ENCODE results near the gene MVB12A.

MVB12A gene

DNA sequence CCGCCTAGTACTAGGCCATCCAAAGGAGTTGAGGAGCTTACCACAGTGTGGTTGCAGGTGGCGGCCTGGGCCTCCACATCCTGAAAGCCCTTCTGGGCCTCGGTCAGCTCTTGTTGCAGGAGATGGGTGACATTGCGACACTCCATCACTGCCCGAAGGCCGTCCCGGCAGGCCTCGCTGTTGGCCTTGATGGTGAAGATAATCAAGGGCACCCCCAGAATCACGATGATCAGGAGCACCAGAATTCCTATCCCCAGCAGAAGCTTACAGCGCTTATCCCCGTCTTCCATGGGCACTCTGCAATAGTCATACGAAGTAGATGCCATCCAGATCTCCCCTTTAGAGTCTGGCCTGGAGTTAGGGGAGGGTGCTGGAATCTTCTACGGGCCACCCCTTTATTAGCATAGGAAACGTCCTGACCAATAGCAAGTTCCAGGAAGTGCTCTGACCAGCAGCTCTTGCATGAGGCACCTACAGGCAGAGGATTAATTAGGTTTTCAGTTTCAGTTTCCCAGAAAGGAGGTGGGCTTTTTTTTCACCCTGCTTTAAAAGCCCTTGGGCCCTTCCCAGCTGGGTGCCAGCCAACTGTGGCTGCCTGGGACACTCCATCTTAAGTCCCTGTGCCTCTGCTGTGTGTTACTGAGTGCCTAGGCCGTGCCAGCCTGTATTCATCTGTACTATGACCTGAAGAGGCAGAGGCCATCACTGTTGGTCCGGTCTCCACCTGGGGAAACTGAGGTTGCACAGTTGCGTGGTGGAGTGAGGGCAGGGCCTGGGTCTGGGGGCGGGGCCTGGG is 14.4 kb upstream of the MVB12A start, which contains the start of gene BST2:
BST2 (minus strand) TSS at position 381 of the 796 bp plus-strand sequence; CDS start at position 326, 55 bp downstream.
- peak; percentile 90 to 92 for DNase-seq

DNA sequence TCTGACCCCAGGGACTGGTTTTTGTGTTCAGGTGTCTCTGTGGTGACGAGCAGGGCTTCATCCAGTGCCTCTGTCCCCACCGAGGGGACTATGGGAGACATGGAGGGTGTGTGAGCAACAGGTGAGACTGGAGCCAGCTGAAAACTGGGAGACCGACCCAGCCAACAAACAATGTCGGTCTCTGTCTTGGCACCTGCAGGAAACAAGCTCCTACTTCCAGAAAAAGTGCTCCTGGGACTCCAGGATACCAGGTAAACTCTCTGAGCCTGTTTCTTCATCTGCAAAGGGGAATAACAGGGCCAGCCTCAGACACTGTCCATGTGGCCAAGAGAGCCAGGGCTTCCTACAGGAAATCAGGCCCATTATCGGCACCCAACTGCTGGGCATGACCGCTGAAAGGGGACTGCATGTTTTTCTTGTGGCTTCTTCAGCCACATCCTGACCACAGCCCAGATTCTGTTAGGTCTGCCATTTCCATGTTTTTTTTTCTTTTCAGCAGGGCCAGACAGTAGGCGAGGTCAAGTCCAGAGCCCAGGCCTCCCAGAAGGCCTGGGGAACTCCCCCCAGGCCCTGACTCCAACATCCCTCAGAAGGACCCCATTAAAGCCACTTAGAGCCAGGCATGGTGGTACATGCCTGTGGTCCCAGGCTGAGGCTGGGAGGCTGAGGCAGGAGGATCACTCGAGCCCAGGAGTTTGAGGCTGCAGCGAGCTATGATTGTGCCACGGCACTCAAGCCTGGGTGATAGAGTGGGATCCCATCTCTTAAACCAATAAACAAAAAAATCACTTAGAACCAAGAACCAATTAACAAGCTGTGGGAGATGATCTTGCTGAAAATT is 13.6 kb upstream of the MVB12A start:
- no peak for DNase-seq

DNA sequence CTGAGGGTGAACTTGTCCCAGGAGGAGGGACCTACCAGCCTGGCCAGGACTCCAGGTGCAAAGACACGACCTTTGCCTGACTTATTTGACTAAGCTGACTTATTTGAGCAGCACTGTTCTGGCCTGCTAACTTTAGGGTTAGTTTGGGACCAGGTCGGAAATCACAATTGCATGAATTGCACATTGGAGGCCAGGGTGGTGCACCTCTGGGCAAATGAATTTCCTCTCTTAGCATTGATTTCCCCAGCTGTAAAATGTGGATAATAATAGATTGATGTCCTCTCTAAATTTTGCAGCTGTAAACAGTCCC is 13.0 kb upstream of the MVB12A start:
- no peak for DNase-seq

DNA sequence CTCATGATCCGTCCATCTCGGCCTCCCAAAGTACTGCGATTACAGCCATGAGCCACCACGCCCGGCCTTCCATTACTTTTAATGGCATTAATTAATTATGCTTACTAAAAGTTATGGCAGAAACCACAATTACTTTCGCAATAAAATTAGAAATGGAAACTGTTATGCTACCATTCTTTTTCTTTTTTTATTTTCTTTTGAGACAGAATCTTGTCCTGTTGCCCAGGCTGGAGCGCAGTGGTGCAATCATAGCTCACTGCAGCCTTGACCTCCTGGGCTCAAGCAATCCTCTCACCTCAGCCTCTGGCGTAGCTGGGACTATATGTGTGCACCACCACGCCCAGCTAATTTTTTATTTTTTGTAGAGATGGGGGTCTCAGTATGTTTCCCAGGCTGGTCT is 9.9 kb upstream of the MVB12A start:
- DNase-seq: no peak

DNA sequence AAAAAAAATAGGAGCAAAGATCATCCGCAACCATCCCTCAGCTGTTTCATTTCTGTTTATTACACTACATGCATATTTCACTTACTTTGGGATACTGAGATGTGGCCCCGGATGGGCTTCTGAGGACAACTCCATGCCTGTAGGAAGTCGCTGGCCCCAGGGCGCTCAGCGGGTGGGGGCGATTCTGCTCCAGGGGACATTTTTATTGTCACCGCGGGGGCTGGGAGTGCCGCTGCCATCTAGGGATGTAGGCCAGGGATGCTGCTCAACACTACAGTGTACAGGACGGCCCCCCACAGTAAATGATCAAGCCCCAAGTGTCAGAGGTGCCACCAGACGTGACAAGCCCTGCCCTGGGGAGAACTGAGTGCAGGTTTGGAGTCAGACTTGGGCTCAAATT is 8.0 kb upstream of the MVB12A start:
- no peak for DNase-seq

DNA sequence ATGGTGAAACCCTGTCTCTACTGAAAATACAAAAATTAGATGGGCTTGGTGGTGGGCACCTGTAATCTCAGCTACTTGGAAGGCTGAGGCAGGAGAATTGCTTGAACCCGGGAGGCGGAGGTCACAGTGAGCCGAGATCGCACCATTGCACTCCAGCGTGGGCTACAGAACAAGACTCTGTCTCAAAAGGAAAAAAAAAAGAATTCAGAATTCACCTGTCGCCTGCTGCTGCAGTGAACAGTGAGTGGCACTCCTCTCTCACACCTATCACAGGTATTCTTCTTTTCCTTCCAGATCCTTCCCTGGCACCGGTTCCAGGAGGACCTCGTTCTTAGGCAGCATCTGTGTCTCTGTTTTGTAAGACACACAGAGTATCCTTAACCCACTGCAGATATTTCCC is 5.8 kb upstream of the MVB12A start:
- no peak for DNase-seq

DNA sequence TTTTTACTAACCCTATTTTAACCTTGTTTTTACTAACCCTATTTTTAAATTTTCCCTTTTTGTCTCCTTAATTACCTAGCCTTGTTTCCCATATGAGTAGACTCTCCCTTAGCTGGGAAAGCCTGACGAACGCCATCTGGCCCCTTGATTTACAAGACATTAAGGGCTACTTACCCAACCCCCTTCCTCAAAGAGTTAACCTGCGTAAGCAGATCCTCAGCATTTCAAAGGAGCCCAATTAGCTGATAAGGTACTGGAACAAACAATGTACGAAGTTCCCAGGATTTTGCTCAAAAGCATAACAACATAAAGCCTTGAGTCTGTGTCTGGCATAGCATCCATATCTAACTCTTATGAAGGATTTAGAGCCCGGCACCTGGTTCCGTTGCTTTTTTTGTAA is 4.7 kb upstream of the MVB12A start:
- no peak for DNase-seq

DNA sequence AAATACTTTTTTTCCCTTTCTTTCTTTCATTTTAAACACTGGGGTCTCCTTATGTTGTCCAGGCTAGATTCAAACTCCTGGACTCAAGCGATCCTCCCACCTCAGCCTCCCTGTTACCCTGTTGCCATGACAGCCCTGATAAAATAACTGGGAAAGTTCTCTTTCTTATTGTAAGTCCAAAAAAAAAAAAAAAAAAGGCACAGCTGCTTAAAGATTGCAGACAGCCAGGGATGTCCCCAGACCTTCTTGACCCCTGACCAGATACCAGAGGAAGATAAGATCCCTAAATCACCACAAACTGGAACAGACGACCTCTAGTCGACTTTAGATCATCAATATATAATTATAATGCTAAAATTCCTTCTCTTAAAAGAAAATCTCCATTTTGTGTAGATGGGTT is 1.1 kb upstream of the MVB12A start:
- no peak for DNase-seq

DNA sequence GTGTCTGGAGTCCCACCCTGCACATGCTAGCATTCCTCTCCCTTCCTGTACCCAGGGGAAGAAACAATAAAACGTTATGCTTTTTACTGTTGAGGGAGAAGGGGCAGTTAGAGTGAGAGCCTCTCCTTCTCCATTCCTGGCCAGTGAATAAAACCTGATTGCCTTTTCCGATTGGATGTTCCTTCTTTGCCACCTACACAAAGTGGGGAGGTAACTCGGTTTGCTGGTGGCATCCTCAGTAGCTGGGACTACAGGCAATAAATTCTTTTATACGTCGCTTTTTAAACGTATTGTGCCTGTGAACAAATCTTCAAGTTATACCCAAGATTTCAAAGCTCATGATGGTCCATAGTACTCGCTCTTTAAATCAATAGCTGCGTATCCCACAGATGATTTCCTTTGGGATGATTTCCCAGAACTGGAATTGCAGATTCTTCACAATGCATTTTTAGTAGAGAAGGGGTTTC is 660 bp upstream of the MVB12A start:
- no peak for DNase-seq

DNA sequence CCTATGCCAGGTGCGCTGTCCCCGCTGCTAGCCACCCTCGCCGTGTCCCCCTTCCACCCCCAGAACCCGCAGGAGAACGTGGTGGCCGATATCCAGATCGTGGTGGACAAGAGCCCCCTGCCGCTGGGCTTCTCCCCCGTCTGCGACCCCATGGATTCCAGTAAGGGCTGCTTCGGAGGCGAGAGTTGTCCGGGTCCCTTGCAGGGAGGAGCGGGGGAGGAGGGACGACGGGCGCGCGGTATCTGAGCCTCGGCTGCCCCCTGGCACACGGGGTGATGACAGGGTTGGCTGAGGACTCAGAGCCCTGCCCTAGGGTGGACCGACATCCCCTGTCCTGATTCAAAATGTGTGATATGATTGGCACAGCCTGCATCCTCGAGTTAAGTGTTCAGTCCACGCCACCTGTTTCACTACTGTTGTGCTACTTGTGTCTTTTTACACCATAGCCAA is 653 bp downstream of the MVB12A start:
- DNase-seq: no peak

DNA sequence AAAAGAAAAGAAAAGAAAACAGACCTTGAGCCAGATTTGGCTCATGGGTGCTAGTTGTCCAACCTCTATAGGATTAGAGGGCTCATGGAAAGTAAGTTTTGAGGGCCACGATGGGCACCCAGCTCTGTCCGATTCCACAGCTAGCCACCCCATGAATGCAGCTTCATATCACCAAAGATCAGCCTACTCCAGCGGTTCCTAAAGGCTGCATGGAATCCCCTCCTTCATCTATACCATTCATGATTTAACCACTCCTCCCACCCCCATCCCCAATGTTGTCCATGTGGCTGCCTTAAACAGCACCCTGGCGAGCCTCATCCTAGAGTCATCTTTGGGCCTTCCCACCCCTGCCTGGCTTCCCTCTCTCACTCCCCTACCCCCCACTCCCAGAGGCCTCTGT is 2.1 kb downstream of the MVB12A start:
- DNase-seq: no peak

DNA sequence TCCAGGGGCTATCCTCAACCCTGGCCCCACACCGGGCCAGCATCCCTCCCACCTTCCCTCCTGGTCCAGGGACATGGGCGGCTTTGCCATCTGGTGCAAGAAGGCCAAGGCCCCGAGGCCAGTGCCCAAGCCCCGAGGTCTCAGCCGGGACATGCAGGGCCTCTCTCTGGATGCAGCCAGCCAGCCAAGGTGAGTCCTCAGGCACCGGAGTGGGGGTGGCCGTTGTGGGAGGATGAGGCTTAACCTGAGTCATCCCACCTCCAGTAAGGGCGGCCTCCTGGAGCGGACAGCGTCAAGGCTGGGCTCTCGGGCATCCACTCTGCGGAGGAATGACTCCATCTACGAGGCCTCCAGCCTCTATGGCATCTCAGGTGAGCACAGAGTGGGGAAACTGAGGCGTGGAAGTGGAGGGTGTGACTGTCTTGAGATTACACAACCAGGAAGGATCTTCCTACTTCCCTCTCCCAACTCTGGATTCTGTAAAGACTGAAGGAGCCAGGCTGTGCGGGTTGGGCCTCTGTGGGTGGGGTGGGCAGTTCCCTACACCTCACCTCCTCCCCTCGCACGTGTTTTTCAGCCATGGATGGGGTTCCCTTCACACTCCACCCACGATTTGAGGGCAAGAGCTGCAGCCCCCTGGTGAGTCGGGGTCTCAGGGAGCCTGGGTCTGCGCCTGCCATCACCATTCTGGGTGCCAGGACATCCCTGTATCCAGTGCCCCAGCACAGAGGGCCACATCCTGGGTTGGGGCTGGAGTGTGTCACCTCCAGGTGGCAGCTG is 3.8 kb downstream of the MVB12A start:
- DNase-seq: no peak

DNA sequence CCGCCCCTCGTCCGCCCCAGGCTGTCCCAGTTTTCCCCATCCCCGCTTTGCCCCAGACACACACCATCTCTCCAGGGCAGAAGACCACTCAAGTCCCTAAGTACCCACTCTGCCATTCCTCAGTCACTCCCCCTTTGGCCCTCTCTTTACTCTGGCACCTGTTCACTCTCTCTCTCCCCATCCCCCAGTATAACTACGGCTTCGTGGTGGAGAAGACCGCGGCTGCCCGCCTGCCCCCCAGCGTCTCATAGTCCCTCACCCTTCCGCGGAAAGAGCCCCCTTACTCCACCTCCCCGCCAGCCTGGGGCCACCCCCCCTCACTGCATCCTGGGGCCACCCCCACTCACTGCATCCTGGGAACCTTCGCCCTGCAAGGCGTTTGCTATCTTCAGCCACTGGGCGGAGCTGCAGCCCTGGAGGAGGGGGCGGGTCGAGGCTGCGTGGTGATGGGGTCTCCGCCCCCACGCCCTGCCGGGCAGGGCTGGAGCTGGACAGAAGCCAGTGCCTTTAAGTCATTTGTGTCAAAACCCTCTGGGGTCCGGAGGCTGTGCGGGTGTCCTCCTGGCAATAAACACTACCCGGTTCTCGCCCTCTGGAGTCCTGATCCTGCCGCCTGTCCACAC is 5.0 kb downstream of the MVB12A start:
- DNase-seq: no peak

DNA sequence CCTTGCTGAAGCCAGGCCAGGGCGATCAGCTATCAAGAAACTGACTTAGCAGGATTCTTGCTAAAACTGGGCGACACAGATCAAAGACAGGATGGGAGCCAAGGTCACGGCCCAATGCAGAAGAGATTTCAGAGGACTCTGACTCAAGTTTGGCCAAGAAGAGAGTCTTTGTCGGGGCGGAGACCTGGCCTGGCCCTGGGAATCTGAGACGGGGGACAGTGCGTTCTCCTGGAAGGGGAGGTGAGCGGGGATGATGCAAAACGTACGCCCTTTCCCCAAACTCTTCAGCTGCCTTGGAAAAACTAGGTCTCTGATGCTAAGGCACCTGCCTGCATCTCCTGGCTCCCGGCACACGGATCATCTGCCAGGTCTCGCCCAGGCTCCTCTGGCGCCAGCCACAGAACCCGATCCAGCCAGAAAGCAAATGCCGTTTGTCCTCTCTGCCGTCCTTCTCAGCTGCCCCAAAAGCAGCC is 9.8 kb downstream of the MVB12A start:
- no peak for DNase-seq

DNA sequence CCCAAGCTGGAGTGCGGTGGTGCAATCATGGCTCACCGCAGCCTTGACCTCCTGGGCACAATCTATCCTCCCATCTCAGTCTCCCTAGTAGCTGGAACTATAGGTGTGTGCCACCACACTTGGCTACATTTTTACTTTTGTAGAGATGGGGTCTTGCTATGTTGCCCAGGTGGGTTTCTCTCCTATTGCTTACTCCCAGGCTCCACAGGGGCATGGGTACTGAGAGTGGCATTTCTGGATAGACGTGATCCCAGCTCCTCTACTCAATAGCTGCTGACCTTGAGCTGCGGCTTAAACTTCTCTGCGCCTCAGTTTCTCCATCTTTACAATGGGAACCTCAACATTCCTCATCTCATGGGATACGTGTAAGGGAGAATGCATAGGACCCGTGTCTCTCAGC is 11.6 kb downstream of the MVB12A start:
- DNase-seq: no peak

DNA sequence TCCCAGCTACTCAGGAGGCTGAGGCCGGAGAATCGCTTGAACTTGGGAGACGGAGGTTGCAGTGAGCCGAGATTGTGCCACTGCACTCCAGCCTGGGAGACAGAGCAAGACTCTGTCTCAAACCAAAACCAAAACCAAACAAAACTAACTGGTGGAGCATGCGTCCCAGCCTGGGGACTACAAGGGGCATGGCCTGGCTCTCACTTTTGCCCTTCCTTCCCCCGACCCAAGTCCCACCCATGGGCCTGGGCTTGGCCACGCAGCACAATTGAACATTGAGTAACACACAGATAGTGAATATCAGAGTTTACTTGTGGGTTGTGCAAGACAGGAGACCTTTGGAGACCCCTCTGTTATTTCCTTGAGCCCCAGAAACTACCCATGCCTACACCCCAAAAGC is 15.4 kb downstream of the MVB12A start:
- DNase-seq: no peak

DNA sequence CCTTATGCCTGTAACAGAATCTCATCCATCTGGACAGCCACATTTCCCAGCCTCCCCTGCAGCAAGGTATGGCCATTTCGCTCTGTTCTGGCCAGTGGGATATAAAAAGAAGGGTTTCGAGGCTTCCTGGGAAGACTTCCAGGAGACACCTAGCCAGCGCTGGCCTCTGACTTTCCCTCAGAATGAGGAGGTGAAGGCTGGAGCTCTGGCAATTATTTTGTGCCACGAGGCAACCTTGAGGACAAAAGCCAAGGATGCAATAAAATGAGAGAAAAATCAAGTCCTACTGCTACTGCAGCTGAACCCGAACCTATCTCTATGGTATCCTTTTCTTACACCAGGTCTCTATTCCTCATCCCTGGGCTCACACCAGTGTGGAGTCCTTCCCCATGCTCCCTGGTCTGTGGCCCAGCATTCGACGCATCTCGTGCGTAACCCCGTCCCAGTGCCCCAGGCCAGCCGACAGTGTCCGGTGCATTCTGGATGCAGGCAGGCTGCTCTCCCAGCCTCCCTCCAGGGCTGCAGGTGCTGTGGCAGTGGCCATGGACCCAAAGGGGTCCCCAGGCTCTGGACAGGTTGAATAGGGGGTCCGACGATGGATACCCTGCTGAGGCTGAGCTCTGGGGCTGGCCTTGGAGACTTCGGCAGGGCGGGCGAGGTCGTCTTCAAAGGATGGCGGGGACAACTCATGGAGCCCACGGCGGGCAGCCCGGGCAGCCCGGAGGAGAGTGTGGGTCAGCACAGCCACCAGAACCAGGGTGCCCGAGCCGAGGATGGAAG is 16.4 kb downstream of the MVB12A start:
- no peak for DNase-seq

DNA sequence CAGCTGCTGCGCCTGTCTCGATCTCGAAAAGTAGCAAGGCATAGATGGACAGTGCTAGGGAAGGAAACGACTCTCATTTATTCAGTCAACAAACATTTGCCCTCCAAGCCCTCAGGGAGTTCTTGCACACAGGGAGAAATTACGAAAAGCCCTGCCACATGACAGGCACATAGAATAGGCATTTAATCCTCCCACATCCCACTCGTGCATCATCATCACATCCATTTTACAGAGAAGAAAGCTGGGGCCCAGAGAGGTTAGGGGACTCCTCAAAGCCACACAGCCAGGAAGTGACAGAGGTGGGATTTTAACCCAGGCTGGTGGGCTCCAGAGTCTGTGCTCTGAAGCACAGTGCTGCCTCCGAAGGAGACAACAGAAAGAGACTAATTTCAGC is 17.0 kb downstream of the MVB12A start:
- DNase-seq: peak in 1 of 2 donors; percentile 33

DNA sequence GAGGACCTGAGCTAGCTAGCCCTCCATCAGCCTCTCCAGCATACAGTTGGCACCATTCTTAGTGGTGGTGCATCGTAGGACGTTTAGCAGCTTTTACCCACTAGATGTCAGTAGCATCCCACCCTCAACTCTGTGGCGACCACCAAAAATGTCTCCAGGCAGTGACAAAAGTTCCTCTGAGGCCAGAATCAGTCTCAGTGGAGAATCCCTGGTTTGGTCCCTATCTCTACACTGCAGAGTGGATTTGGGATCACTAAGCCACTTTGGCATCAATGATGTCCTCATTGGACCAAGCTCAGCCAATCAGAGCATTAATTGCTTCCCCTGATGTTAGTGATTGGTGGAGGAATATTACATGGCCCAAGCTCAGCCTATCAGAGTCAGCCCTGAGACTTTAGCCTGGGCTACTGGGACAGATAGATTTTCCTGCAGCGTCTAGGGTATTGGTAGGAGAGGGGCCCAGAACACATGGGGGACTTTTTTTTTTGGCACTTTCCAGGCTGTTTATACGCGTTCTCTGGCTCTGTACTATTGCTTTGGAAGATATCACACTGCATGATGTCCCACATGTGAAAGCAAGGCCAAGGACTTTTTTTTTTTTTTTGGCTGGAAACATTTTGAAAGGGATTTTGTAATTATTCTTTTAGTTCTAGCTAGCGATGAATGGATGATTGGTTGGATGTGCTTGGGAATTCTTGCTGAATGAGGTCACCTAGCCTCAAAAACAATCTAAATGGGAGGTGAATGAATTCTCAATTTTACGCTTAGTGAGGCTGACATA is 21.6 kb downstream of the MVB12A start:
- DNase-seq: peak in 1 of 2 donors; percentile 40

DNA sequence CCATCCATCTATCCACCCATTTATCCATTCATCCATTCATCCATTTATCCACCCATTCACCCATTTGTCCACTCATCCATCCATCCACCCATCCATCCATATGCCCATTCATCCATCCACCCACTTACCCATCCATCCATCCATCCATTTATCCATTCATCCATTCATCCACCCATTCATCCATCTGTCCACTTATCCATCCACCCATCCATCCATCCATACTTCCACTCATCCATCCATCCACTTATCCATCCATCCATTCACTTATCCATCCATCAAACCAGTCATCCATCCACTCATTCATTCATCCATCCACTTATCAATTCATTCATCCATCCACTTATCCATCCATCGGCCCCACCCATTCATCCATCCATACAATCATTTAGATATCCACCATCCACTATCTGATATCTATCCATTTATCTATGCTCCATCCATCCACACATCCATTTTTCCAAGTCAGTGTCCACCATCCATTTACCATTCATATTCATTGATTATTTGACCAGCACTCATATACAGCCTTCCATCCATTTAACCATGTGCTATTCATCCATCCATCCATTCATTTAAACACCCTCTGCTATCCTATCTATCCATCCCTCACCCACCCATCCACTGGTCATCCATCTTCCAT is 25.8 kb downstream of the MVB12A start:
- no peak for DNase-seq
